Epithelial cell of proximal tubule (primary cell): ENCODE measurements around the gene U2AF2. TPM values are rescaled to one million over a fixed set of nuclear protein-coding genes. Genes with fewer than 3 reads are reported as not detected.

ENCODE experiments used
- DNase-seq: peaks from one replicate; pipeline ENCODE4 v3.0.0-alpha.2; 2011; ENCODE audit warnings: low read depth
- H3K4me3 ChIP-seq: 2 replicates; pipeline ENCODE4 v1.5.1; 2011; ENCODE audit warnings: low read depth, mild to moderate bottlenecking, low read length
- CTCF ChIP-seq: conservative IDR thresholded peaks from 2 replicates; pipeline ENCODE4 v1.5.1; 2012; ENCODE audit warnings: low read depth, mild to moderate bottlenecking, low read length
- total RNA-seq: library from RNA; depleted of rRNA; stranded (reverse); fragments of >200 nt; gene quantifications from 2 replicates; pipeline ENCODE4 v1.2.3, GENCODE V29; 2015

U2AF2 gene
- total RNA-seq, 1 donor from 2014 or later, result 142 TPM

- DNase-seq, result no peak
- H3K4me3 ChIP-seq, result no peak overlapping the region
- no peak for TF ChIP-seq CTCF
These were observed 36.1 kb downstream of the U2AF2 start for GRCh38 chr19:55690769-55691545.

- no peak overlapping the region for H3K4me3 ChIP-seq
- no peak for DNase-seq
- no peak for TF ChIP-seq CTCF
These were observed 37.0 kb downstream of the U2AF2 start for GRCh38 chr19:55691561-55692481.

GRCh38 chr19:55692681-55693081 is 37.8 kb downstream of the U2AF2 start:
- H3K4me3 ChIP-seq, result no peak overlapping the region
- no peak for TF ChIP-seq CTCF
- DNase-seq, result no peak

- no peak overlapping the region for H3K4me3 ChIP-seq
- no peak for TF ChIP-seq CTCF
- DNase-seq, result no peak
These were observed 38.6 kb downstream of the U2AF2 start for GRCh38 chr19:55693336-55693974.

GRCh38 chr19:55694241-55694655 is 39.4 kb downstream of the U2AF2 start:
- no peak for TF ChIP-seq CTCF
- DNase-seq, result no peak
- H3K4me3 ChIP-seq, result no peak overlapping the region

GRCh38 chr19:55694656-55695491 is 40.0 kb downstream of the U2AF2 start:
- H3K4me3 ChIP-seq, result no peak overlapping the region
- no peak for TF ChIP-seq CTCF
- no peak for DNase-seq
